PFSK-1 (cell line): ENCODE data around the gene AUTS2.

Experiments used
- POLR2AphosphoS5 ChIP-seq: IDR thresholded peaks from 2 replicates; pipeline ENCODE4 v1.6.1; 2012; ENCODE audit warnings: low read depth, mild to moderate bottlenecking, control low read depth, low read length, moderate library complexity
- TAF1 ChIP-seq: IDR thresholded peaks from 2 replicates; pipeline ENCODE4 v1.6.1; 2012; ENCODE audit warnings: low read length, control low read depth, borderline replicate concordance; ENCODE audit not compliant: insufficient read depth

- no peak for TF ChIP-seq POLR2AphosphoS5
- no peak for TF ChIP-seq TAF1
Measured at GRCh38 chr7:70512761-70513160, 914.5 kb downstream of the AUTS2 start.
